H1 (cell line): ENCODE data around the gene BDKRB1. TPM values are rescaled to one million over a fixed set of nuclear protein-coding genes. Genes with fewer than 3 reads are reported as not detected.

Experiments
- CTCF ChIA-PET: fragments of 300-600 bp; sonication (Branson Sonifier 250); formaldehyde crosslinking; loops from one replicate; lab custom pipeline; 2021; ENCODE audit not compliant: partially characterized antibody; lab: Charles Lee
- POLR2A ChIA-PET: fragments of 300-600 bp; sonication (Branson Sonifier 250); formaldehyde crosslinking; loops from one replicate; lab custom pipeline; 2021; ENCODE audit warnings: inconsistent platforms; ENCODE audit not compliant: partially characterized antibody; lab: Charles Lee
- DNase-seq, 2 experiments: peaks; one replicate each; pipeline versions ENCODE4 v3.0.0 to v3.0.0-alpha.2; 2010 to 2022; ENCODE audit warnings: low spot score in 2 of 2, low read depth in 1 of 2, mixed read lengths in 1 of 2
- FAIRE-seq: peaks from 2 replicates; lab custom pipeline; 2011; peaks lifted over from hg19 to GRCh38; lab: Jason Lieb, UNC
- H2AFZ ChIP-seq: 2 replicates; pipeline ENCODE4 v1.8.1; 2012; ENCODE audit warnings: low read length, inconsistent platforms
- H2AK5ac ChIP-seq: 2 replicates; pipeline ENCODE4 v1.6.1; 2013; ENCODE audit warnings: low read depth, low read length
- H2BK120ac ChIP-seq: replicated peaks from 2 replicates; pipeline ENCODE3; 2013; ENCODE audit warnings: low read depth, low read length, inconsistent platforms
- H2BK12ac ChIP-seq: 2 replicates; pipeline ENCODE4 v1.6.1; 2013; ENCODE audit warnings: low read depth, low read length
- H2BK15ac ChIP-seq: 2 replicates; pipeline ENCODE4 v1.6.1; 2013; ENCODE audit warnings: low read length
- H2BK20ac ChIP-seq: 2 replicates; pipeline ENCODE4 v1.6.1; 2013; ENCODE audit warnings: low read length
- H2BK5ac ChIP-seq: 2 replicates; pipeline ENCODE4 v1.6.1; 2013; ENCODE audit warnings: low read depth, low read length
- H3K14ac ChIP-seq: 2 replicates; pipeline ENCODE4 v1.6.1; 2013; ENCODE audit warnings: inconsistent platforms; ENCODE audit not compliant: insufficient read length
- H3K18ac ChIP-seq: 2 replicates; pipeline ENCODE4 v1.6.1; 2013; ENCODE audit warnings: low read length; ENCODE audit errors: extremely low read depth
- H3K23ac ChIP-seq: 2 replicates; pipeline ENCODE4 v1.6.1; 2013; ENCODE audit warnings: inconsistent platforms; ENCODE audit not compliant: insufficient read length
- H3K23me2 ChIP-seq: 2 replicates; pipeline ENCODE4 v1.6.1; 2013; ENCODE audit warnings: low read depth, low read length
- H3K27ac ChIP-seq: 2 replicates; pipeline ENCODE4 v1.6.1; 2011; ENCODE audit warnings: low read depth, low read length, inconsistent platforms
- H3K27me3 ChIP-seq, 4 experiments: replicated peaks in 1 of 4; 1 replicate in 1 of 4; 2 replicates in 3 of 4; pipeline versions ENCODE4 v1.6.1 to v1.8.1; 2011 to 2013; ENCODE audit warnings: low read length in 3 of 4, mild to moderate bottlenecking in 3 of 4, inconsistent platforms in 2 of 4, mixed read lengths in 2 of 4, moderate library complexity in 1 of 4; ENCODE audit not compliant: control insufficient read depth in 3 of 4, insufficient read depth in 3 of 4; ENCODE audit errors: extremely low read depth in 1 of 4
- H3K36me3 ChIP-seq, 4 experiments: 2 replicates each; pipeline versions ENCODE4 v1.6.1 to v1.8.1; 2011 to 2013; ENCODE audit warnings: mild to moderate bottlenecking in 4 of 4, low read length in 3 of 4, moderate library complexity in 2 of 4, control low read depth in 1 of 4, inconsistent platforms in 1 of 4; ENCODE audit not compliant: insufficient read depth in 4 of 4, control insufficient read depth in 2 of 4
- H3K4ac ChIP-seq: replicated peaks from 2 replicates; pipeline ENCODE3; 2013; ENCODE audit warnings: low read length, low read depth, mixed read lengths, inconsistent platforms; ENCODE audit not compliant: insufficient read length
- H3K4me1 ChIP-seq, 4 experiments: replicated peaks in 1 of 4; 1 replicate in 1 of 4; 2 replicates in 3 of 4; pipeline versions ENCODE4 v1.6.1 to v1.8.1; 2011 to 2013; ENCODE audit warnings: low read length in 3 of 4, inconsistent platforms in 2 of 4, mixed read lengths in 1 of 4; ENCODE audit not compliant: insufficient read depth in 4 of 4, control insufficient read depth in 3 of 4
- H3K4me2 ChIP-seq, 2 experiments: 2 replicates each; pipeline versions ENCODE4 v1.6.1 to v1.8.1; 2011 to 2013; ENCODE audit warnings: low read depth in 2 of 2, low read length in 2 of 2, control low read depth in 1 of 2, inconsistent platforms in 1 of 2, mild to moderate bottlenecking in 1 of 2; ENCODE audit not compliant: insufficient read depth in 1 of 2
- H3K4me3 ChIP-seq, 4 experiments: fragments of 200-600, 300-600 bp in 1 of 4; sonication (generic), shearing (Covaris generic), sonication (Bioruptor Twin) in 1 of 4; 2 replicates each; pipeline versions ENCODE4 v1.5.1 to v1.8.1; 2011 to 2016; ENCODE audit warnings: low read length in 4 of 4, low read depth in 3 of 4, control low read depth in 2 of 4, inconsistent platforms in 2 of 4, mild to moderate bottlenecking in 2 of 4, mixed read lengths in 1 of 4, moderate library complexity in 1 of 4; ENCODE audit not compliant: insufficient read depth in 2 of 4; ENCODE audit errors: extremely low read depth in 1 of 4
- H3K56ac ChIP-seq: replicated peaks from 2 replicates; pipeline ENCODE3; 2013; ENCODE audit warnings: low read depth, mild to moderate bottlenecking, mixed read lengths, low read length, inconsistent platforms; ENCODE audit not compliant: insufficient read length
- H3K79me1 ChIP-seq: 2 replicates; pipeline ENCODE4 v1.6.1; 2013; ENCODE audit warnings: low read depth, low read length, control low read depth
- H3K79me2 ChIP-seq, 2 experiments: 2 replicates each; pipeline versions ENCODE4 v1.6.1 to v1.8.1; 2012 to 2013; ENCODE audit warnings: low read length in 2 of 2, mild to moderate bottlenecking in 2 of 2, inconsistent platforms in 1 of 2; ENCODE audit not compliant: insufficient read depth in 2 of 2, control insufficient read depth in 1 of 2
- H3K9ac ChIP-seq, 4 experiments: replicated peaks in 1 of 4; 1 replicate in 1 of 4; 2 replicates in 3 of 4; pipeline versions ENCODE4 v1.6.1 to v1.8.1; 2011 to 2013; ENCODE audit warnings: low read depth in 3 of 4, low read length in 3 of 4, control low read depth in 2 of 4, mild to moderate bottlenecking in 2 of 4, moderate library complexity in 2 of 4, inconsistent platforms in 1 of 4; ENCODE audit errors: extremely low read depth in 1 of 4
- H3K9me3 ChIP-seq, 2 experiments: 2 replicates each; pipeline versions ENCODE4 v1.6.1 to v1.8.1; 2012 to 2013; ENCODE audit warnings: mild to moderate bottlenecking in 2 of 2, moderate library complexity in 2 of 2, control low read depth in 1 of 2, inconsistent platforms in 1 of 2, low read depth in 1 of 2, low read length in 1 of 2, mixed read lengths in 1 of 2; ENCODE audit not compliant: insufficient read depth in 2 of 2
- H4K20me1 ChIP-seq, 2 experiments: replicated peaks in 1 of 2; 2 replicates each; pipeline versions ENCODE3 to v1.8.1; 2011 to 2013; ENCODE audit warnings: inconsistent platforms in 2 of 2, low read length in 2 of 2, mild to moderate bottlenecking in 1 of 2; ENCODE audit not compliant: insufficient read depth in 2 of 2, control insufficient read depth in 1 of 2
- H4K5ac ChIP-seq: 2 replicates; pipeline ENCODE4 v1.6.1; 2013; ENCODE audit warnings: low read length, low read depth, mixed read lengths, inconsistent platforms; ENCODE audit not compliant: insufficient read length
- H4K8ac ChIP-seq: 2 replicates; pipeline ENCODE4 v1.8.0; 2013; ENCODE audit warnings: mild to moderate bottlenecking, moderate library complexity, low read length, inconsistent platforms; ENCODE audit not compliant: insufficient read depth; ENCODE audit errors: extremely low read depth
- H4K91ac ChIP-seq: replicated peaks from 2 replicates; pipeline ENCODE3; 2013; ENCODE audit warnings: low read length, mixed read lengths, inconsistent platforms; ENCODE audit not compliant: insufficient read length
- ATF2 ChIP-seq: IDR thresholded peaks from 2 replicates; pipeline ENCODE4 v1.6.1; 2012; ENCODE audit warnings: low read length, inconsistent platforms
- MAFK ChIP-seq: IDR thresholded peaks from 2 replicates; pipeline ENCODE4 v1.6.1; 2012; ENCODE audit warnings: low read depth, mild to moderate bottlenecking, improper control_type of control experiment, low read length
- SIX5 ChIP-seq: IDR thresholded peaks from 2 replicates; pipeline ENCODE4 v1.6.1; 2011; ENCODE audit warnings: mild to moderate bottlenecking, low read depth, low read length
- SP4 ChIP-seq: IDR thresholded peaks from 2 replicates; pipeline ENCODE4 v1.6.1; 2012; ENCODE audit warnings: low read length, inconsistent platforms
- TBP ChIP-seq: IDR thresholded peaks from 2 replicates; pipeline ENCODE4 v1.6.1; 2011; ENCODE audit warnings: low read depth, low read length, improper control_type of control experiment
- YY1 ChIP-seq: IDR thresholded peaks from 2 replicates; pipeline ENCODE4 v1.6.1; 2011; ENCODE audit warnings: low read depth, mild to moderate bottlenecking, low read length
- WGBS, 2 experiments: shearing (Covaris generic) in 1 of 2; methylation state at CpG; one replicate each; pipeline versions ENCODE4 v1.1.6 to v1.1.7; 2013 to 2015; ENCODE audit warnings: low lambda C conversion rate in 2 of 2, mixed read lengths in 2 of 2, inconsistent platforms in 1 of 2, low coverage in 1 of 2, missing lambda C conversion rate in 1 of 2; ENCODE audit not compliant: insufficient replicate concordance in 2 of 2, insufficient coverage in 1 of 2, insufficient read length in 1 of 2; ENCODE audit errors: extremely low coverage in 1 of 2, missing lambda C conversion rate in 1 of 2; 5-methylcytosine and 5-hydroxymethylcytosine counted together
- polyA plus RNA-seq, 7 experiments: library from polyadenylated mRNA; depleted of rRNA in 3 of 7; stranded (reverse) in 5 of 7; unstranded in 2 of 7; fragments of >200 nt in 5 of 7; fragments of 200-250 nt in 2 of 7; gene quantifications; 1 replicate in 5 of 7; 2 replicates in 1 of 7; 4 replicates in 1 of 7; pipeline versions ENCODE4 v1.2.1 to v1.2.3, GENCODE V29; 2011 to 2013; ENCODE audit warnings: missing spikeins in 2 of 7, mixed read lengths in 2 of 7
- total RNA-seq: library from RNA; stranded (reverse); fragmentation: NEBNext Ultra II Directional; extraction: Animal tissue kit (Norgen Biotek cat#: 25700); gene quantifications from 2 replicates; pipeline ENCODE4 v1.2.1, GENCODE V29; 2021

The BDKRB1 gene
- total and polyA plus RNA-seq, 2 of the 8 experiments (the other 6 are each of a cell fraction or from before 2014, with no cell fraction given): 0.27 TPM; not detected in 1

DNA sequence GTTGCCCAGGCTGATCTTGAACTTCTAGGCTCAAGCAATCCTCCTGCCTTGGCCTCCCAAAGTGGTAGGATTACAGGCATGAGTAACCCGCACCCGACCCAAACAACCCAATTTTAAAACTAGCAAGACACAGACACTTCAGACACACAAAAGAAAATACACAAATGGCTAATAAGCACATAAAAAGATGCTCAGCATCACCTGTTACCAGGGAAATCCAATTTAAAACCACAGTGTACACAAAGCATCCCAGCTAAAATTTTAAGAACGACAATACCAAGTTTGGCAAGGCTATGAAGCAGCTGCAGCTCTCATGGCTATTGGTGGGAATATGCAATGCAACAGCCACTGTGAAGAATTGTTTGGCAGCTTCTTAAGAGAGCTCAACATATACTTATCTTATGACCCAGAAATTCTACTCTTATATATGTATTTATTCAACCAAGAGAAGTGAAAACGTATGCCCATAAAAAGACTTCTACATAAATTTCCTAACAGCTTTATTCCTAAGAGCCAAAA is 42.0 kb downstream of the BDKRB1 start:
- Histone ChIP-seq H3K4me3 (no peak overlapping the region), H3K4me2 (no peak overlapping the region), H3K23me2 (no peaks in the 10 kb centered on the region; the same call in 1 of the 2 replicates), H2BK15ac (no peak overlapping the region), H4K8ac (no peak overlapping the region), H2AK5ac (no peak overlapping the region), H4K5ac (no peak overlapping the region), H4K91ac (no peak overlapping the region), H3K4ac (no peak overlapping the region), H2BK12ac (no peak overlapping the region), H3K27me3 (no peaks in the 10 kb centered on the region), H4K20me1 (no peaks in the 10 kb centered on the region), H3K9ac (no peak overlapping the region), H3K18ac (no peak overlapping the region), H3K79me2 (no peaks in the 10 kb centered on the region), H3K4me1 (no peaks in the 10 kb centered on the region), H2BK20ac (no peak overlapping the region), H3K56ac (no peak overlapping the region), H3K27ac (no peak overlapping the region), H2BK5ac (no peak overlapping the region), H2BK120ac (no peak overlapping the region), H3K14ac (no peak overlapping the region), H2AFZ (no peak overlapping the region), H3K23ac (no peak overlapping the region), H3K9me3 (no peaks in the 10 kb centered on the region), H3K36me3 (peaks cover 0 to 4% (median 0%) of the 10 kb centered on the region in 4 experiments; a peak in 2 of 8 replicates), H3K79me1 (no peaks in the 10 kb centered on the region)
- TF ChIP-seq MAFK (no peak), ATF2 (no peak), YY1 (no peak), SP4 (no peak), TBP (no peak), SIX5 (no peak)
- WGBS, 2 experiments: 89% methylated on average over 4 of the region's 4 CpGs; no CpG with 5 or more reads in 1 of the 2 experiments
- FAIRE-seq: no peak
- CTCF ChIA-PET: interaction anchor here (1.0 to 3.1 kb wide), 7 partner anchors 17 to 238 kb away, joined by 3 to 16 read pairs (median 4); no protein-coding TSS in a partner anchor
- POLR2A ChIA-PET: no interaction called here
- DNase-seq: no peak
